ENCODE results near the gene PLSCR1.

Gene PLSCR1

GRCh38 chr3:146470425-146470990, 73.9 kb downstream of the PLSCR1 start:
- DNase-seq = no peak

- peak; percentile 43 for DNase-seq
These were observed 75.0 kb downstream of the PLSCR1 start, which contains the start of gene PLSCR2 for GRCh38 chr3:146469150-146470017. TSS of gene PLSCR2 (minus strand) at chr3:146469561. CDS start at chr3:146459904, 9,657 bp downstream.

- peak; percentile 4 for DNase-seq
These were observed 75.7 kb downstream of the PLSCR1 start for GRCh38 chr3:146468671-146469149.

- no peak for DNase-seq
These were observed 76.2 kb downstream of the PLSCR1 start for GRCh38 chr3:146468234-146468633.

GRCh38 chr3:146466604-146467003, 77.8 kb downstream of the PLSCR1 start:
- DNase-seq = no peak

GRCh38 chr3:146465693-146466465, 78.5 kb downstream of the PLSCR1 start:
- no peak for DNase-seq

Data from inflammatory macrophage treated with lipopolysaccharide for 4 hours (primary cell).